HG02588 (cell line): ENCODE results near the gene SPTBN4.
A peak's percentile ranks its signal among the peaks of the same experiment; 100 is the strongest.
"Not testable (repeated sequence)": the region's sequence is repeated elsewhere in the genome, so short reads cannot be mapped to it uniquely, and the experiment has no call there.

Source experiments
- ATAC-seq: cut with Tn5 transposase; IDR thresholded peaks from one replicate; pipeline ENCODE4 v1.9.1; 2021; ENCODE audit warnings: mild to moderate bottlenecking, moderate library complexity; ENCODE audit not compliant: unreplicated experiment

Gene SPTBN4

DNA sequence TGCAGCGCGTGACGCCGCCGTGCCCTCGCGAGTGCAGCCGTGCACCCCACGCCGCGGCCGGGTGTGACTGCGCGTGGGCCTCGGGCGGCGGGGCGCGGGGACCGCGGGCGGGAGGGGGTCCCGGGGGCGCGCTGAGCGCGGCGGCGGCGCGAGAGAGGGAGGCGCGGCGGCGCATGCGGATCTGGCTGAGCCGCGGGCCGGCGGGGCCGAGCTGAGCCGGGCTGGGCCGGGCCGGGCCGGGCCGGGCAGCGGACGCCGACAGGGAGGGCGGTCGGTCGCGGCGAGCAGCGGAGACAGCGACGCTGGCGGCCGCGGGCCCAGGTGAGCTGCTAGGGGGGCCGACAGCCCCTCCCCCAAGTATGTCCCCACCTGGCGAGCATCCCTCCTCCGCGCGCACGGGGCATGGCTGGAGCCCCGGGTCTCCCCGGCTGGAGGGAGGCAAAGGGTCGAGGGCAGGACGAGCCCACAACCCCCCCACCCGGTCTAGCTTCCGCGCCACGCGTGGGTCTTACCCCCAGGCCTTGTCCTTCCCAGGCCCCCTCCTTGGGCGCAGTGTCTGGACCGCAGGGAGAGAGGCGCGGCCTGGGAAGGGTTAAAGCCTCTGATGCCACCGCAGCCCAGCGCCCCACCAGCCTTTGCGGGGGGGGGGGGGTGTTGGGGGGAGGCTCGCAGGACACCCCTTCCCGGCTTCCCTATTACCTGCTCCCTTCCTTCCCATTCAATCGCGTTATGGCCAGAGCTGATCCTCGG lies at the start of gene SPTBN4:
Gene SPTBN4 (plus strand): TSS at position 17 of the 750 bp plus-strand sequence. CDS start 5,621 bp downstream, outside the sequence.
- no peak for ATAC-seq

DNA sequence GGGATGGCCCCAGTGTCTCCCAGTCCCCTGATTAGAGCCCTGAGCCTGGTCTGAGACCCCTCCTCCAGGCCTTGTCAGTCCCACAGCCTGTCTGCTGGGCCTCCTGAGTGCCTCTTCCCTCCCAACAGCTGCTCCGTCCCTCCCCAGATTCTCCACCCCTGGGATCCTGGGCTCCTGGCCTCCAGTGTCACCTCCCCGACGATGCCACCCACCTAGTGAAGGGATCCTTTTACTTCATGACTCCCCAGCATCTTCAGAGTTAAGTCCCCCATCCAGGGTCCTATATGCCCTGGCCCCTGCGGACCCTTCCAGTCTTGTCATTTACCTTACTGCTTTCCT lies 49.2 kb upstream of the SPTBN4 start:
- ATAC-seq: no peak

DNA sequence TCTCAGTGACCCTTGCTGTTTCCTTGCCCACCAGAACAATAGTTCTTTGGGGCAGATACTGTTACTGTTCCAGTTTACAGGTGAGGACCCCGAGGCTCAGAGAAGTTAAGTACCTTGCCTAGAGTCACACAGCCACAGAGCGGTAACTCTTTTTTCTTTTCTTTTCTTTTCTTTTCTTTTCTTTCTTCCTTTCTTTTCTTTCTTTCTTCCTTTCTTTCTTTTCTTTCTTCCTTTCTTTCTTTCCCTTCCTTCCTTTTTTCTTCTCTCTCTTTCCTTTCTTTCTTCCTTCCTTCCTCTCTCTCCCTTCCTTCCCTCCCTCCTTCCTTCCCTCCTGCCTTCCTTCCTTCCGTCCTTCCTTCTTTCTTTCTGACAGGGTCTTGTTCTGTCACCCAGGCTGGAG lies 48.8 kb upstream of the SPTBN4 start:
- ATAC-seq: no peak

DNA sequence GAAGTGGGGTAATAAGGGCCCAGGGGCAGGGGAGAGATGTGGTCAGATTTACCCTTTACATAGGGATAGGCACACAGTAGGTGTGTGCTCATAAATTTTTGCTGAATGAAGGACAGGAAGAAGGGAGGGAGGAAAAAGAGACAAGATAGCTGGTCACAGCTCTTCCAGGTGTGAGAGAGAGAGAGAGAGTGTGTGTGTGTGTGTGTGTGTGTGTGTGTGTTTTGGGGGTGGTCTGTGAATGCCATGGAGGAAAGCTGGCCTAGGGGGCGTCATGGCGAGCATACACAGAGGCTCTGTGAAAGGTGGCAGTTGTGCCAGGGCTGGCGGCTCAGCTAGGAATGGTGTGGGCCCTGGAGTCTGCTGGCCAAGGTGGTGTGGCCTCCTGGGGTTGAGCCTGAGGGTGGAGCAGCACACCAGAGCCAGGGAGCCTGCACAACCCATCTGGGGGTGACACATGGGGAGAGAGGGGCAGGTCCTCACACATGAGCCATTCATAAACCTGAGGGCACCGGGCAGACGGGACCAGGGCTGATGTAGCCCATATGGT lies 47.7 kb upstream of the SPTBN4 start:
- no peak for ATAC-seq

DNA sequence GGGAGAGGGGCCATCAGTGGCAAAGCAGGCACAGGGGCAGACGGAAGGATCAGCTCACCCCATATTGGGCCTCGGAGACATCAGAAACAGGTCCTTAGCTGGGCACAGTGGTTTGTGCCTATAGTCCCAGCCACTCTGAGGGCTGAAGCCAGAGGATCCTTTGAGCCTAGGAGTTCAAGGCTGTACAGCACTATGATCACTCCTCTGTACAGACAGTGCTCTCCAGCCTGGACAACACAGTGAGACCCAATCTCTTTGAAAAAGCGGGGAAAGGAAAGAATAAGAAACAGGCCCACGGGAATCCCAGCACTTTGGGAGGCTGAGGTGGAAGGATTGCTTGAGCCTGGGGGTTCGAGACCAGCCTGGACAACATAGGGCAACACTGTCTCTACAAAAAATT lies 47.0 kb upstream of the SPTBN4 start:
- no peak for ATAC-seq

DNA sequence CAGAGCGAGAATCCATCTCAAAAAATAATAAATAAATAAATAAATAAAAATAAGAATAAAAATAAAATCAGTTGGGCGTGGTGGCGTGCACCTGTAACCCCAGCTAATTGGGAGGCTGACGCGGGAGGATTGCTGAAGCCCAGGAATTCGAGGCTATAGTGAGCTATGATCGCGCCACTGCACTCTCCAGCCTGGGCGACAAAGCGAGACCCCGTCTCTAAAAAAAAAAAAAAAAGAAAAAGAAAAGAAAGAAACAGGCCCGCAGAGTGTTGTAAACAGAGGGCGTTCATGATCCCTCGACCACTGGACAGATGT lies 46.4 kb upstream of the SPTBN4 start:
- ATAC-seq: no peak

DNA sequence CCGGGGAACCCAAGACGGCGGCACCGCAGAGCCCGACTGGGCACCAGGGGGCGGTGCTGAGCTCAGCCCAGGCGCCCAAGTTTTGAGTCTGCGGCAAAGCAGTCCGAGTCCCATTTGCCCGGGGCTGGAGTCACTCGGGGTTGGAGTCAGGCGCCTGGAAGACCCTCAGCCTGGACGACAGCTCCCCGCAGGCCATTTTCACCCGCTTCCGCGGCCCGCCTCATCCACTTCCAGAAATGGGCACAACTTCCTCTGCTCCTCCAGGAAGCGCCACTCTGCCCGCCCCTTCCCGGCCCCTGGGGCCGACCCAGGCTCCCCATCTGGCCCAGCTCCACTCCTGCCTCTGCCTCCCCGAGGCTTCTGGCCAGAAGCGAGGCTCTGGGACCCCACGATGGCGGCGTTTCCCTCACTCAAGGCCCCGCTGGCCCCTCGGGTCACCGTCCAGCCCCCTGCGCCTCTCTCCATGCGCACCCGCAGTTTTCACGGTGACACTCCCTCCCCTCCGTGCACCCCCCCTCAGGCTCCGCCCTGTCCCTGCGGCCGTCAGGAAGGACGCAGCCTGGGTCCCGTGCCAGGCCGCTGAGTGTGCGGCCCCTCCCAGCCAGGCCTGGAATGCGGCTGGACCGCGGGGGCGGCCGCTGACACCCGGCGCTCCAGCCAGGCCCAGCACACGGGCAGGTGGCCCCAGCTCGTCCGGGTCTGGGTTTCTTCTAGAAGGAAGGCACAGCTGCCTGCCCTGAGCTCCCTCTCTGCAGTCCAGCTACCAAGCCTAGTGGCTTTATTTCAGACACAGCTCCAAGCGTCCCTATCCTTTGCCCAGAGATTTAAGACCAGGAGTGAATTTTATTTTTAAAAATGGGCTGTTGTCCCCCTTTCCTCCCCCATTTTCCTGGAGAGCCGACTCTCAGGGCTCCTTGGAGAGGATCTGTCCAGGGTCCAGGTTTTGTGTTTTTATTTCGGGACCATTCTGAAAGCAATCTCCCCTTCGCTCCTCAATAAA lies 45.7 kb upstream of the SPTBN4 start:
- ATAC-seq: peak; percentile 36

DNA sequence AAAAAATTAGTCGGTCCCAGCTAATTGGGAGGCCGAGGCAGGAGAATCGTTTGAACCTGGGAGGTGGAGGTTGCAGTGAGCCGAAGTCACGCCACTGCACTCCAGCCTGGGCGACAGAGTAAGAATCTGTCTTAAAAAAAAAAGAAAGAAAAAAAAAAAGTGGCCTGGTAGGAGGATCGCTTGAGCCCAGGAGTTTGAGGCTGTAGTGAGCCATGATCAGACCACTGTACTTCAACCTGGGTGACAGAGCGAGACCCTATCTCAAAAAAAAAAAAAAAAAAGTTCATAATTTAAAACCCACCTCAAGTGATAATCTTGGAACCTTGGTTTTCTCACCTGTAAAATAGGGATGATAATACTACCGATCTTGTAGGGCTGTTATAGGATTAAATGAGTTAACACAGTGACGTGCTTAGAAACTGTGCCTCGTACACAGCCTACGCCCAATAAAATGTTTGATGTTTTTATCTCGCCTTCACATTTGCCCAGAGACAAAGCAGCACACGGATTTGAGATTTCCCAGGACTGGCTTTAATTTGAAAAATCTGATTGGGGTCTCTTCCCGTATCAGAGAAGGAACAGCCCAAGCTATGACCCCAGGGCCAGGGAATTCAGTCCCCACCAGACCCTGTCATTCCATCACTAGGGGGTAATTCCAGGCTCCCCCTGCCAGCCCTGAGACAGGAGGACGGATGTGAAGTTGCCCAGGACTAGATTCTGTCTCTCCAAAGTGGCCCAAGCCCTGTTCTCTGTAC lies 44.6 kb upstream of the SPTBN4 start:
- ATAC-seq: no peak

DNA sequence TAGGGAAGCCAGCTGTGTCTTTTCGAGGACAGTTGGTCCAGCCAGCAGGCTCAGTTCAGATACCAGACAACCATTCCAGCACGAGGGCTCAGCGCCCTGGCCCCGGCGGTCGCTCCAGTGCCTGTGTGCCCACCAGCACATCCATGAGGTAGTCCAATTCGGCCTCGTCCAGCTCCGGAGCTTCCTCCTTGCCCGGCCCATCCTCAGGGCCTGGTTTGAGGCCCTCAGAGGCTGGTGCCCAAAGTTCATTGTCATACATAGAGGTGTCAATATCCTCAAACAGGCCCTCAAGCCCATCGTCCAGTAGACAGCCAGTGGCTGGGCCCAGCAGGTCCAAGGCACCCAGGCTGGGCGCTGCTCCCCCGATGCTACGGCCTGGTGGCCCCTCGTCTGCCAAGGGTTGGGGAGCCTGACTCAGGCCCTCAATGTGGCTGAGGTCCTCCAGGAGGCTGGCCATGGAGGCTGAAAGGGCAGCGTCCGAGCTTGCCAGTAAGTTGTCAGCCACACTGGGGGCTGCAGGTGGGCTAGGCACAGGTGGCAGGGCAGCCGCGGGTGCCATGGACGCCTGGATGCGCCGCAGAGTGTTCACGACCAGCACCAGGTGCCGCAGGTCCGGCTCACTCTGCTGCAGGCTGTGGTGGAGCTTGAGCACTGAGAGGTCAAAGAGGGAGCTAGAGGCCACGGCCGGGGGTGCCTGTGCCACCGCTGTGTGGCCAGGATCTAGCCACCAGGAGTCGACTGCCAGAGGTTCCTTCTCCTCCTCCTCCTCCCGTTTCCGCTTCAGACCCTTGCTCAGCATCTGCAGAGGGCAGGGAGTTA lies 43.8 kb upstream of the SPTBN4 start:
- no peak for ATAC-seq

DNA sequence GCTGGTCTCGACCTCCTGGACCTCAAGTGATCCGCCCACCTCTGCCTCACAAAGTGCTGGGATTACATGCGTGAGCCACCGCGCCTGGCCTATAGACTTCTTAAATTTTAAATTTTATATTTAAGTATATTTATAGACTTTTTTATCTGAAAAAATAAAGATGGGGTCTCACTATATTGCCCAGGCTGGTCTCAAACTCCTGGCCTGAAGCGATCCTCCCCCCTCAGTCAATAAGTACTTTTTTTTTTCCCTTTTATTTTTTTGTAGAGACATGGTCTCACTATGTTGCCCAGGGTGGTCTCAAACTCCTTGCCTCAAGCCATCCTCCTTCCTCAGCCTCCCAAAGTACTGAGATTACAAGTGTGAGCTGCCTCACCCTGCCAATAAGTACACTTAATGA lies 42.9 kb upstream of the SPTBN4 start:
- no peak for ATAC-seq

DNA sequence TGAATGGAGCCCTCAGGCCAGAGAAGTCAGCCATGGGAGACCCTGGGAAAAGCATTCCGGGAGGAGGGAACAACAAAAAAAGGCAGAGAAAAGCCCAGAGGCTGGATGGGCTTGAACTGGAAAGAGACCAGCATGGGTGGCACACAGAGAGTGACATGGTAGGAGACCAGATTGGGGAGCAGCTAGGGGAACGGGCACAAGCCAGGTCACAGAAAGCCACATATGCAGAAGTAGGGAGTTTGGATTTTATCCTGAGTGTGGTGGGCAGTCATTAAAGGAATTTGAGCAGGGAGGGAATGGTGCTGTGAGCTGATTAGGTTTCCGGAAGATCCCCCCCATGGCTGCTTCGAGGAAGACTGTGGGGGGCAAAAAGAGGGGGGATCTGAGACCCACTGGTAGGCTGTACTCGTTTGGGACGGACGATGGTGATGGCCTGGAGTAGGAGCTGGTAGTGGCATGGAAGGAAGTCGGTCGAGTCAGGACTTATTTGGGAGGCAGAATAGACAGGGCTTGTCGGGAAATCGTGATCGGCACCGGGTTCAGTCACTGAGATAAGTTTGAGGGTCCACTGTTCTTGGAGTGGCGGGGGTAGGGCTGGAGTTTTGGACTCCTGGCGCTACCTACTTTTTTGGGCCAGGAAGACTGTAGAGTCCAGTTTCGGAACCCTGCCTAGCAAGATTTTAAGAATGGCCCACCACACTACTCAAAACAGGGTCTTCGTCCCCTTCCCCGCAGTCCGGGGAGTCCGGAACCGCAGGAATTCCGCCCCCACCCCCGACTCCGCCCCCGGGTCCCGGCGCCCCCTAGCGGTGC lies 42.0 kb upstream of the SPTBN4 start:
- no peak for ATAC-seq

DNA sequence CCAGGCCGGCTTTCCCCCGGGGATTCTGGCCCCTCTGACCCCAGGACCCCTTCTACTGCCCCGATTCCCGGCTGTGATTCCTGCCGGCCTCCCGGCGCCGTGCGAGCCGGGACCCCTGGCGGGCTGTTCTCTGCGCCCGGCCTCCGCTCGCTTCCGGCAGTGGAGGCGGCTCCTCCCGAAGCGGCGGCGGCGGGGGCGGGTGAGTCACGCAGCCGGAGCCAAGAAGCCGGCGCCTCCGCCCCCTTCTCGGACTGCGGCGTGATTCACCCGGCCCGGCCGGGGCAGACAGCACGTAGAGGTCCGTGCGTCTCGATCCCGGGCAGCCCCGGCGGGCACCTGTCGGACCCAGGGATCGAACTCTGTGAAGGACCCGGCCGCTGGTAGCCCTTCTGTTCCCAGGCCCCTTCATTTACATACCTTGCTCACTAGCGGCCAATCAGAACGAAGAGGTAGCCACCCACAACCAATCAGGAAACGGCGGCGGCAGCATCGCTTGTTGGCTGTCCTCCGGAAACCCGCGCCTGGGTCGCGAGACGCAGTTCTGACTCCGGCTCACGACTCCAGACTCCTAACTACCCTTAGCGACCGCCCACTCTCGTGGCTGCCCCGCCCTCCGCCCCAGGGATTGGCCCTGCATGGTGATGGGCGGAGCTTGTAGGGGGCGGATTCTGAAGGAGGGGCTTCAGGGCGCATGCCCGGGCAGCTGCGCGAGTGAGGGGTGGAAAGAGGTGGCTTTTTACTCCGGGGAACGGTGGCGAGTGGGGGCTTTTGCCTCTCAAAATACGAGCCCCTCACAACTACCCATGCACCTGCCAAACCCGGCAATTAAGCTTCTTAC lies 41.1 kb upstream of the SPTBN4 start, which contains the start of gene SERTAD1:
Gene SERTAD1 (minus strand): TSS at position 543 of the 838 bp plus-strand sequence. CDS start 2,446 bp downstream, outside the sequence.
- peak; percentile 77 for ATAC-seq

DNA sequence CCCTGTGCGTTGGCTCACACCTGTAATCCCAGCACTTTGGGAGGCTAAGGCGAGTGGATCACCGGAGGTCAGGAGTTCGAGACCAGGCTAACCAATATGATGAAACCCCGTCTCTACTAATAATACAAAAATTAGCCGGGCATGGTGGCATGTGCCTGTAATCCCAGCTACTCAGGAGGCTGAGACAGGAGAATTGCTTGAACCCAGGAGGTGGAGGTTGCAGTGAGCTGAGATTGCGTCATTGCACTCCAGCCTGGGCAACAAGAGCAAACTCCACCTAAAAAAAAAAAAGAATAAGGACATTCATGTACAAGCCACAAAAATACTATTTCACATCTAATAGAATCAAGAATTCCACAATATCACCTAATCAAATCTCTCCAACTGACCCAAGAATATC lies 38.6 kb upstream of the SPTBN4 start:
- ATAC-seq: not testable (repeated sequence)

DNA sequence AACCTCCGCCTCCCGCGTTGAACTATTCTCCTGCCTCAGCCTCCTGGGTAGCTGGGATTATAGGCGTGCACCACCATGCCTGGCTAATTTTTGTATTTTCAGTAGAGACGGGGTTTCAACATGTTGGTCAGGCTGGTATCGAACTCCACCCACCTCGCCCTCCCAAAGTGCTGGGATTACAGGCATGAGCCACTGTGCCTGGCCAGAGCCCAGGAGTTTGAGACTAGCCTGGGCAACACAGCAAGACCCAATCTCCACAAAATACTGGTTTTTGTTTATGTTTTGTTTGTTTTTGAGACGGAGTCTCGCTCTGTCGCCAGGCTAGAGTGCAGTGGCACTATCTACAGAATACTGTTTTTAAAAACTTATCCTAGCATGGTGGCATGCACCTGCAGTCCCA lies 36.6 kb upstream of the SPTBN4 start:
- not testable (repeated sequence) for ATAC-seq

DNA sequence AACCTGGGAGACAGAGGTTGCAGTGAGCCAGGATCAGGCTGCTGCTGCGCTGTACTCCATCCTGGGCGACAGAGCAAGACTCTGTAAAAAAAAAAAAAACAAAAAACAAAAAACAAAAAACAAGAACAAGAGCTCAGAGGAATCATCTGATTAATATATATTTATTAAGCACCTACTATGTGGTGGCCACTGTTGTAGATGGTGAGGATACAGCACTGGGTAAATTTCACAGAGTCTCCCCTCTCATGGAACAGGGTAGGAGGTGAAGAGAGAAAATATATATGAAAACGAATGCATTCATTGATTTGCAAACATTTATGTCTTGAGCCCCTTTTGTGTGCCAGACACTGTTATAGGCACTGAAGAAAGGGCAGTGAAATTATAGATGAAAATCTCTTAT lies 35.1 kb upstream of the SPTBN4 start:
- ATAC-seq: no peak

DNA sequence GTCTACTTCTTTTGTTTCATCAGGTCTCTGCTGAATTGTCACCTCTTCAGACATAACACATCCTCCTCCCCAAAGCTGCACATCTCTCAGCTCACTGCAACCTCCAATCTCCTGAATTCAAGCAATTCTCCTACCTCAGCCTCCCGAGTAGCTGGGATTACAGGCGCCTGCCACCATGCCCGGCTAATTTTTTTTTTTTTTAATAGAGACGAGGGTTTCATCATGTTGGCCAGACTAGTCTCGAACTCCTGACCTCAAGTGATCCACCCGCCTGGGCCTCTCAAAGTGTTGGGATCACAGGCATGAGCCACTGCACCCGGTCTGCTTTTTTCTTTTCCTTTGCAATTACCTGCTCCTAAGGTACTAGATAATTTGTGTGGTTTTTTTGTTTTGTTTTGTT lies 34.0 kb upstream of the SPTBN4 start:
- not testable (repeated sequence) for ATAC-seq

DNA sequence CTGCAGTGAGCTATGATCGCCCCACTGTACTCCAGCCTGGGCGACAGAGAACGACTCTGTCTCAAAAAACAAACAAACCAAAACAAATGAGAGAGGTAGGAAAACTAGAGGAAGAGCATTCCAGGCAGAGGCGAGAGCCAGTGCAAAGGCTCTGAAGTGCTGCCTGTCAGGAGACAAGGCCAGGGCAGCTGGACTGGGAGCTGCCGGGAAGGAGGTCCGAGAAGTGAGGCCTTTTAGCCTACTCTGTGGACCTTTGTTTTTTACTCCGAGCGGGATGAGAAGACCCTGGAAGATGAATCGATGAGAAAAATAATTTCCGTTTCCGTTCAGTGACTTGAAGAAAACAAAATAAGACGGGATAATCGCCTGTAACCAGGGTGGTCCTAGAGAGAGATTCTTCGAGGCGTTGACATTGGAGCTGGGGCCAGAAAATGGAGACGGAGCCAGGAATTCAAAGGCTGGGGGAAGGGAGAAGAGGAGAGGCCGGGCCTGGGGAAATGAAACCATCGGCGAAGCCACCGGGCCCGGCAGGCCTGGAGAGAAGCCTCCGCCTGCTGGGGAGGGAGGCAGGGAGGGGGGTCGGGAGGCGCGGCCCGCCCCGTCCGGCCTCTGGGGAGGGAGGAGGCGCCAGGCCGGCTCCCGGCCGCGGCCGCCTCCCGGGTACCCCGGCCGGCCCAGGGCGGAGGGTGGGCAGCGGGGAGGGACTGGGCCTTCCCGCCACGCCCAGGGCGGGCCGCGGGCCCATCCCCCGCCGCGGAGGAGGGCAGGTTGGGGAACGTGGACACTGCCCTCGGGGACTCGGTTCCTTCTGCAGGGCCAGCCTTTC lies 33.2 kb upstream of the SPTBN4 start:
- ATAC-seq: peak; percentile 55

DNA sequence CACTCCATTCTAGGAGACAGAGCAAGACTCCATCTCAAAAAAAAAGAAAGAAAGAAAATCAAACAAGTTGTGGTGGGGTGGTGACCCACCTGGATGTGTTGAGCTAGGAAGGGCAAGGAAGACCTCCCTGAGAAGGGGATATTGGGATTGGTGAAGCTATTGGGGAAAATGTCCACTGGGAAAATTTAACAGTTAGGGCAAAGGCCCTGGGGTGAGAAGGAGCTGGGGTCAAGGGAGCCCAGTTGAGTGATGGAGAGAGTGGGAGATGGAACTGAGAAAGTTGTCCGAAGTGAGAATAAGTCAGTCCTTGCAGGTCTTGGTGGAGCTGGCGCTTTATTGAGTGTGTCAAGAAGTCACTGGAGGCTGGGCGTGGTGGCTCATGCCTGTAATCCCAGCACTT lies 28.5 kb upstream of the SPTBN4 start:
- no peak for ATAC-seq
